LNCaP clone FGC (cell line): Measurements from ENCODE around the gene HSD17B1.

Experiments
- DNase-seq: peaks from one replicate; pipeline ENCODE4 v3.0.0-alpha.2; 2011; ENCODE audit warnings: low read depth
- H3K4me3 ChIP-seq: 2 replicates; pipeline ENCODE4 v1.5.1; 2011; ENCODE audit warnings: mild to moderate bottlenecking, low read depth, low read length, control low read depth
- TF ChIP-seq, protein P1 (sequence below): IDR thresholded peaks from 2 replicates; pipeline ENCODE4 v1.5.1; 2012; ENCODE audit warnings: mild to moderate bottlenecking; ENCODE audit not compliant: control insufficient read depth, insufficient read depth; ENCODE audit errors: extremely low read depth

HSD17B1 gene

GRCh38 chr17:42522798-42523278, 29.9 kb upstream of the HSD17B1 start:
- no peak overlapping the region for H3K4me3 ChIP-seq
- DNase-seq, result no peak
- TF ChIP-seq, protein P1, sequence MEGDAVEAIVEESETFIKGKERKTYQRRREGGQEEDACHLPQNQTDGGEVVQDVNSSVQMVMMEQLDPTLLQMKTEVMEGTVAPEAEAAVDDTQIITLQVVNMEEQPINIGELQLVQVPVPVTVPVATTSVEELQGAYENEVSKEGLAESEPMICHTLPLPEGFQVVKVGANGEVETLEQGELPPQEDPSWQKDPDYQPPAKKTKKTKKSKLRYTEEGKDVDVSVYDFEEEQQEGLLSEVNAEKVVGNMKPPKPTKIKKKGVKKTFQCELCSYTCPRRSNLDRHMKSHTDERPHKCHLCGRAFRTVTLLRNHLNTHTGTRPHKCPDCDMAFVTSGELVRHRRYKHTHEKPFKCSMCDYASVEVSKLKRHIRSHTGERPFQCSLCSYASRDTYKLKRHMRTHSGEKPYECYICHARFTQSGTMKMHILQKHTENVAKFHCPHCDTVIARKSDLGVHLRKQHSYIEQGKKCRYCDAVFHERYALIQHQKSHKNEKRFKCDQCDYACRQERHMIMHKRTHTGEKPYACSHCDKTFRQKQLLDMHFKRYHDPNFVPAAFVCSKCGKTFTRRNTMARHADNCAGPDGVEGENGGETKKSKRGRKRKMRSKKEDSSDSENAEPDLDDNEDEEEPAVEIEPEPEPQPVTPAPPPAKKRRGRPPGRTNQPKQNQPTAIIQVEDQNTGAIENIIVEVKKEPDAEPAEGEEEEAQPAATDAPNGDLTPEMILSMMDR, result no peak

GRCh38 chr17:42525221-42525620, 27.5 kb upstream of the HSD17B1 start:
- TF ChIP-seq, protein P1, result no peak
- no peak overlapping the region for H3K4me3 ChIP-seq
- no peak for DNase-seq

- TF ChIP-seq, protein P1, result no peak
- no peak overlapping the region for H3K4me3 ChIP-seq
- DNase-seq, result no peak
Observed at GRCh38 chr17:42526031-42526444, 26.7 kb upstream of the HSD17B1 start.

GRCh38 chr17:42527932-42528331, 24.8 kb upstream of the HSD17B1 start:
- TF ChIP-seq, protein P1, result no peak
- H3K4me3 ChIP-seq, result no peak overlapping the region
- no peak for DNase-seq

DNA sequence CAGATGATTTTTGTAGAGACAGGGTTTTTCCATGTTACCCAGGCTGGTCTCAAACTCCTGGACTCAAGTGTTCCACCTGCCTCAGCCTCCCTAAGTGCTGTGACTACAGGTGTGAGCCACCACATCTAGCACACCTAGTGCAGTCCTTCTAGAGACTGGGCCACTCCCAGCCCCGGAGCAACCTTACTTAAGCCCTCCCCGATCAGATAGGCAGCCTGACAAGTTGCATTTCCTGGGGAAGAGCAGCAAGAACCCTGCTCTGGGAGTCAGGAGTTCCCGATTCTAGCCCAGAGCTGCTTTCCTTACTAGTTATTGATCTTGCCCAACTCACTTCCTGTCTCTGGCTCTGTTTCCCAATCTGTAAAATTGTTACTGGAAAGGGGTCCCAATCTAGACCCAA, 23.7 kb upstream of the HSD17B1 start:
- DNase-seq, result no peak
- TF ChIP-seq, protein P1, result no peak
- H3K4me3 ChIP-seq, result no peak overlapping the region

DNA sequence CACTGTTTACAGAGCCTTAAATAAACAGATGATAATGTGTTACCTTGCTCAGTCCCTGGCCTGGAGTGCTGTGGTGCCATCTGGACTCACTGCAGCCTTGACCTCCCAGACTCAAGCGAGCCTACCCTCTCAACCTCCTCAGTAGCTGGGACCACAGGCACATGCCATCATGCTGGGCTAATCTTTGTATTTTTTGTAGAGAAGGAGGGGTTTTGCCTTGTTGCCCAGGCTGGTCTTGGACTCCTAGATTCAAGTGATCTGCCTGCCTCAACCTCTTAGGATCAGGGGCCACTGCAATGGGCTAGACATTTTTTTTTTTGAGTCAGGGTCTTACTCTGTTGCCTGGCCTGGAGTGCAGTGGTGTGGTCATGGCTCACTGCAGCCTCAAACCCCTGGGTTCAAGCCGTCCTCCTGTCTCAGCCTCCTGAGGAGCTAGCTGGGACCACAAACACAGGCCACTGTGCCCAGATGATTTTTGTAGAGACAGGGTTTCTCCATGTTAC, 21.7 kb upstream of the HSD17B1 start:
- no peak overlapping the region for H3K4me3 ChIP-seq
- no peak for DNase-seq
- TF ChIP-seq, protein P1, result no peak
